ENCODE results near the gene AADACL3.
"Not testable (repeated sequence)": the region's sequence is repeated elsewhere in the genome, so short reads cannot be mapped to it uniquely, and the experiment has no call there.

AADACL3 gene

GRCh38 chr1:12715896-12716437 is at the start of gene AADACL3:
Gene AADACL3, plus strand, starts transcription at chr1:12716110. Its CDS starts 67 bp downstream, at chr1:12716177.
- DNase-seq (ENCODE audit: low read depth), result no peak
- H3K4me3 ChIP-seq (ENCODE audit: low read depth, low read length), result no peak within 1 kb of the TSS
- TF ChIP-seq, protein P1, sequence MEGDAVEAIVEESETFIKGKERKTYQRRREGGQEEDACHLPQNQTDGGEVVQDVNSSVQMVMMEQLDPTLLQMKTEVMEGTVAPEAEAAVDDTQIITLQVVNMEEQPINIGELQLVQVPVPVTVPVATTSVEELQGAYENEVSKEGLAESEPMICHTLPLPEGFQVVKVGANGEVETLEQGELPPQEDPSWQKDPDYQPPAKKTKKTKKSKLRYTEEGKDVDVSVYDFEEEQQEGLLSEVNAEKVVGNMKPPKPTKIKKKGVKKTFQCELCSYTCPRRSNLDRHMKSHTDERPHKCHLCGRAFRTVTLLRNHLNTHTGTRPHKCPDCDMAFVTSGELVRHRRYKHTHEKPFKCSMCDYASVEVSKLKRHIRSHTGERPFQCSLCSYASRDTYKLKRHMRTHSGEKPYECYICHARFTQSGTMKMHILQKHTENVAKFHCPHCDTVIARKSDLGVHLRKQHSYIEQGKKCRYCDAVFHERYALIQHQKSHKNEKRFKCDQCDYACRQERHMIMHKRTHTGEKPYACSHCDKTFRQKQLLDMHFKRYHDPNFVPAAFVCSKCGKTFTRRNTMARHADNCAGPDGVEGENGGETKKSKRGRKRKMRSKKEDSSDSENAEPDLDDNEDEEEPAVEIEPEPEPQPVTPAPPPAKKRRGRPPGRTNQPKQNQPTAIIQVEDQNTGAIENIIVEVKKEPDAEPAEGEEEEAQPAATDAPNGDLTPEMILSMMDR (IDR thresholded peaks at IDR 0.05; ENCODE audit: low read depth, low read length), result no peak
- TF ChIP-seq, protein P2, sequence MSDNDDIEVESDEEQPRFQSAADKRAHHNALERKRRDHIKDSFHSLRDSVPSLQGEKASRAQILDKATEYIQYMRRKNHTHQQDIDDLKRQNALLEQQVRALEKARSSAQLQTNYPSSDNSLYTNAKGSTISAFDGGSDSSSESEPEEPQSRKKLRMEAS (IDR thresholded peaks at IDR 0.05; ENCODE audit: low read depth, low read length), result no peak
- TF ChIP-seq POLR2A (IDR thresholded peaks at IDR 0.05; ENCODE audit: extremely low read depth, insufficient read length) (no peak), MYC (IDR thresholded peaks at IDR 0.05; ENCODE audit: low read depth, low read length) (no peak)

- no peak for DNase-seq (ENCODE audit: low read depth)
- no peak overlapping the region for H3K4me3 ChIP-seq (ENCODE audit: low read depth, low read length)
- TF ChIP-seq, protein P2 (IDR thresholded peaks at IDR 0.05; ENCODE audit: low read depth, low read length), result no peak
- TF ChIP-seq POLR2A (IDR thresholded peaks at IDR 0.05; ENCODE audit: extremely low read depth, insufficient read length) (no peak), MYC (IDR thresholded peaks at IDR 0.05; ENCODE audit: low read depth, low read length) (no peak)
- TF ChIP-seq, protein P1 (IDR thresholded peaks at IDR 0.05; ENCODE audit: low read depth, low read length), result no peak
Measured at GRCh38 chr1:12666141-12666735, 49.7 kb upstream of the AADACL3 start.

DNA sequence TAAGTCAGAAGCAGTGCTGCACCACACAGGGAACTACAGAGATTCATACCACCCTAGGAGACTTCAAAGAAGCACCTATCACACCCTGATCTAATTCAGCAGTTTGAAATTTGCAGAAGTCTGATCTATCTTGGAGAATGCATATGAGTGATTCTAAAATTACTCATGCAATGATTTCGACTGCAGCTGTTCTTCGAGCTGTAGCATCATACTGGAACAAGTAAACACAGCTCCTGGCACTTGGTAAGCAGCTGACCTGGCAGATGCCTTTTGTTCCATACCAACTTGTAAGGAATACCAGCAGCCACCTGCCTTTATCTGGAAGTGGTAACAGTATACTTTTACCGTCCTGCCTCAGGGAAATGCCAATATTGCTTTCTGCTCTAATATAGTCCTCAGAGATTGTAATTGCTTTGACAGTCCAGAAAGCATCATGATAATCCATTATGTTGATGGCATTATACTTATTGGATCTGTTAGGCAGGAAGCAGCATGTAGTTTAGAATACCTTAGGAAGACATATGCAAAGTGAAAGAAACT is 46.3 kb upstream of the AADACL3 start:
- no peak for DNase-seq (ENCODE audit: low read depth)
- TF ChIP-seq MYC (IDR thresholded peaks at IDR 0.05; ENCODE audit: low read depth, low read length), result no peak
- TF ChIP-seq, protein P1 (IDR thresholded peaks at IDR 0.05; ENCODE audit: low read depth, low read length), result no peak
- TF ChIP-seq, protein P2 (IDR thresholded peaks at IDR 0.05; ENCODE audit: low read depth, low read length), result no peak
- TF ChIP-seq POLR2A (IDR thresholded peaks at IDR 0.05; ENCODE audit: extremely low read depth, insufficient read length), result no peak
- no peak overlapping the region for H3K4me3 ChIP-seq (ENCODE audit: low read depth, low read length)

- TF ChIP-seq POLR2A (IDR thresholded peaks at IDR 0.05; ENCODE audit: extremely low read depth, insufficient read length) (no peak), MYC (IDR thresholded peaks at IDR 0.05; ENCODE audit: low read depth, low read length) (no peak)
- TF ChIP-seq, protein P1 (IDR thresholded peaks at IDR 0.05; ENCODE audit: low read depth, low read length), result no peak
- TF ChIP-seq, protein P2 (IDR thresholded peaks at IDR 0.05; ENCODE audit: low read depth, low read length), result no peak
- H3K4me3 ChIP-seq (ENCODE audit: low read depth, low read length), result no peak overlapping the region
- no peak for DNase-seq (ENCODE audit: low read depth)
Measured at GRCh38 chr1:12674358-12674757, 41.6 kb upstream of the AADACL3 start.

DNA sequence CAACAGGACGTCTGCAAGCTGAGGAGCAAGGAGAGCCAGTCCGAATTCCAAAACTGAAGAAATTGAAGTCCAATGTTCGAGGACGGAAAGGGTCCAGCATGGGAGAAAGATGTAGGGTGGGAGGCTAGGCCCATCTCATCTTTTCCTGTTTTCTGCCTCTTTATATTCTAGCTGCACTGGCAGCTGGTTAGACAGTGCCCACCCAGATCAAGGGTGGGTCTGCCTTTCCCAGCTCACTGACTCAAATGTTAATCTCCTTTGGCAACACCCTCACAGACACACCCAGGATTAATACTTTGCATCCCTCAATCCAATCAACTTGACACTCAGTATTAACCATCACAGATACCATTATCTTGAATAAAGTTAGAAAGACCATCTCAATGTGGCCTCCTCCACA is 39.8 kb upstream of the AADACL3 start:
- not testable (repeated sequence) for DNase-seq (ENCODE audit: low read depth); H3K4me3 ChIP-seq (ENCODE audit: low read depth, low read length)

- no peak for TF ChIP-seq POLR2A (IDR thresholded peaks at IDR 0.05; ENCODE audit: extremely low read depth, insufficient read length)
- TF ChIP-seq, protein P1 (IDR thresholded peaks at IDR 0.05; ENCODE audit: low read depth, low read length), result no peak
- TF ChIP-seq, protein P2 (IDR thresholded peaks at IDR 0.05; ENCODE audit: low read depth, low read length), result no peak
- TF ChIP-seq MYC (IDR thresholded peaks at IDR 0.05; ENCODE audit: low read depth, low read length), result no peak
- H3K4me3 ChIP-seq (ENCODE audit: low read depth, low read length), result no peak overlapping the region
- DNase-seq (ENCODE audit: low read depth), result no peak
Measured at GRCh38 chr1:12677565-12677964, 38.3 kb upstream of the AADACL3 start.
